Measurements from ENCODE around the gene CDAN1.

DNA sequence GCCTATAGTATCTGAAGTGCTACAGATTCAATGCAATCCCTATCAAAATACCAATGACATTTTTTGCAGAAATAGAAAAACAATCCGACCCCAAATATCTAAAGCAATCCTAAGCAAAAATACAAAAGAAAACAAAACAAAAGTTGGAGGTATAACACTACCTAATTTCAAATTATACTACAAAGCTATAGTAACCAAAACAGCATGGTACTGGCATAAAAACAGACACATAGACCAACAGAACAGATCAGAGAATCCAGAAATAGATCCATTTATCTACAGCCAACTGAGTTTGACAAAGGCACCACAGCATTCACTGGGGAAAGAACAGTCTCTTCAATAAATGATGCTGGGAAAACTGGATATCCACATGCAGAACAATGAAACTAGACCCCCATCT is 23.8 kb upstream of the CDAN1 start:
- no peak for TF ChIP-seq CTCF (IDR thresholded peaks at IDR 0.05)
- TF ChIP-seq POLR2A (IDR thresholded peaks at IDR 0.05), result no peak
